DMS 273 (cell line): ENCODE measurements around the gene INHA.

Experiments used
- DNase-seq: peaks from one replicate; lab custom pipeline; 2025; ENCODE audit not compliant: unreplicated experiment; lab: John Stamatoyannopoulos, UW

INHA gene

GRCh38 chr2:219608399-219608964, 36.4 kb downstream of the INHA start:
- DNase-seq, result no peak

GRCh38 chr2:219609149-219609750, 37.1 kb downstream of the INHA start:
- no peak for DNase-seq

- DNase-seq, result no peak
These were observed 39.2 kb downstream of the INHA start for GRCh38 chr2:219611306-219611705.

GRCh38 chr2:219611866-219612576, 39.9 kb downstream of the INHA start:
- no peak for DNase-seq

GRCh38 chr2:219612577-219613286, 40.6 kb downstream of the INHA start:
- no peak for DNase-seq

GRCh38 chr2:219613461-219614070, 41.5 kb downstream of the INHA start:
- no peak for DNase-seq

GRCh38 chr2:219614076-219614860, 42.2 kb downstream of the INHA start:
- DNase-seq, result no peak

GRCh38 chr2:219615036-219615435, 42.9 kb downstream of the INHA start:
- DNase-seq, result no peak

GRCh38 chr2:219615894-219616293, 43.8 kb downstream of the INHA start:
- DNase-seq, result no peak

- DNase-seq, result no peak
These were observed 44.4 kb downstream of the INHA start for GRCh38 chr2:219616550-219616949.

- DNase-seq, result no peak
These were observed 46.6 kb downstream of the INHA start for GRCh38 chr2:219618733-219619122.

- DNase-seq, result no peak
These were observed 47.1 kb downstream of the INHA start for GRCh38 chr2:219619235-219619634.

GRCh38 chr2:219620546-219620945, 48.4 kb downstream of the INHA start:
- DNase-seq, result no peak

GRCh38 chr2:219621935-219622334, 49.8 kb downstream of the INHA start:
- no peak for DNase-seq

GRCh38 chr2:219622472-219622871, 50.4 kb downstream of the INHA start:
- no peak for DNase-seq

GRCh38 chr2:219624565-219624964, 52.5 kb downstream of the INHA start:
- DNase-seq, result no peak

GRCh38 chr2:219625179-219625578, 53.1 kb downstream of the INHA start:
- no peak for DNase-seq
